ENCODE results near the gene CRLF1. TPM values are rescaled to one million over a fixed set of nuclear protein-coding genes. Genes with fewer than 3 reads are reported as not detected.
A peak's percentile ranks its signal among the peaks of the same experiment; 100 is the strongest.

CRLF1 gene
- total and polyA plus RNA-seq, 2 of the 8 experiments (the other 6 are each of a cell fraction or from before 2014, with no cell fraction given): 7.2 to 10.3 TPM

GRCh38 chr19:18595475-18595874 lies 11.1 kb downstream of the CRLF1 start:
- no peak overlapping the region for H3K18ac ChIP-seq (ENCODE audit: extremely low read depth, low read length)
- peaks cover 0 to 6% (median 3%) of the 10 kb centered on the region in 4 experiments; a peak in 5 of 7 replicates for H3K27me3 ChIP-seq (replicated peaks in 1 of 4; ENCODE audit: control insufficient read depth in 3 of 4, extremely low read depth in 1 of 4, insufficient read depth in 3 of 4, low read length in 3 of 4)
- DNase-seq (ENCODE audit: low read depth in 1 of 2, low spot score in 2 of 2) (no peak), FAIRE-seq (no peak)
- no peak overlapping the region for H2BK5ac ChIP-seq (ENCODE audit: low read depth, low read length)
- H3K23ac ChIP-seq (ENCODE audit: insufficient read length): no peak overlapping the region
- peak overlapping the region in 1 of 2 experiments; percentile 72; a peak in 2 of 4 replicates for H3K4me2 ChIP-seq (ENCODE audit: insufficient read depth in 1 of 2, low read depth in 2 of 2, low read length in 2 of 2)
- peak overlapping the region; percentile 57; the same call in 1 of the 2 replicates for H2AK5ac ChIP-seq (ENCODE audit: low read depth, low read length)
- peaks cover 0 to 3% of the 10 kb centered on the region in 2 experiments for H4K20me1 ChIP-seq (replicated peaks in 1 of 2; ENCODE audit: control insufficient read depth in 1 of 2, insufficient read depth in 2 of 2, low read length in 2 of 2)
- no peak overlapping the region for H4K5ac ChIP-seq (ENCODE audit: insufficient read length, low read depth, low read length)
- no peaks in the 10 kb centered on the region for H3K36me3 ChIP-seq (ENCODE audit: control insufficient read depth in 2 of 4, insufficient read depth in 4 of 4, low read length in 3 of 4)
- H3K9me3 ChIP-seq (ENCODE audit: insufficient read depth in 2 of 2, low read depth in 1 of 2, low read length in 1 of 2): no peaks in the 10 kb centered on the region
- H3K79me2 ChIP-seq (ENCODE audit: control insufficient read depth in 1 of 2, insufficient read depth in 2 of 2, low read length in 2 of 2): no peaks in the 10 kb centered on the region
- peak overlapping the region; percentile 75 for H2BK20ac ChIP-seq (ENCODE audit: low read length)
- H2BK120ac ChIP-seq (replicated peaks; ENCODE audit: low read depth, low read length): no peak overlapping the region
- no peak overlapping the region for H3K56ac ChIP-seq (replicated peaks; ENCODE audit: insufficient read length, low read depth, low read length)
- H2BK15ac ChIP-seq (ENCODE audit: low read length): peak overlapping the region; percentile 75; the same call in 1 of the 2 replicates
- H2BK12ac ChIP-seq (ENCODE audit: low read depth, low read length): peak overlapping the region; percentile 22; the same call in 1 of the 2 replicates
- H3K27ac ChIP-seq (ENCODE audit: low read depth, low read length): no peak overlapping the region
- H3K4ac ChIP-seq (replicated peaks; ENCODE audit: insufficient read length, low read depth, low read length): no peak overlapping the region
- H3K23me2 ChIP-seq (ENCODE audit: low read depth, low read length): peaks cover 6% of the 10 kb centered on the region
- WGBS, 2 experiments (ENCODE audit: extremely low coverage in 1 of 2, insufficient coverage in 1 of 2, insufficient read length in 1 of 2, insufficient replicate concordance in 2 of 2, low coverage in 1 of 2, low lambda C conversion rate in 2 of 2, missing lambda C conversion rate in 1 of 2): 72% methylated on average over 6 of the region's 6 CpGs; no CpG with 5 or more reads in 1 of the 2 experiments
- peaks cover 2 to 36% (median 27%) of the 10 kb centered on the region in 4 experiments for H3K4me1 ChIP-seq (replicated peaks in 1 of 4; ENCODE audit: control insufficient read depth in 3 of 4, insufficient read depth in 4 of 4, low read length in 3 of 4)
- H3K4me3 ChIP-seq (ENCODE audit: extremely low read depth in 1 of 4, insufficient read depth in 2 of 4, low read depth in 3 of 4, low read length in 4 of 4): no peak overlapping the region
- no peak overlapping the region for H2AFZ ChIP-seq (ENCODE audit: low read length)
- no peak overlapping the region for H4K91ac ChIP-seq (replicated peaks; ENCODE audit: insufficient read length, low read length)
- no peak overlapping the region for H3K9ac ChIP-seq (replicated peaks in 1 of 4; ENCODE audit: extremely low read depth in 1 of 4, low read depth in 3 of 4, low read length in 3 of 4)
- no peaks in the 10 kb centered on the region for H3K79me1 ChIP-seq (ENCODE audit: low read depth, low read length)
- no peak overlapping the region for H4K8ac ChIP-seq (ENCODE audit: extremely low read depth, insufficient read depth, low read length)
- H3K14ac ChIP-seq (ENCODE audit: insufficient read length): no peak overlapping the region
- CTCF ChIA-PET (ENCODE audit: partially characterized antibody): interaction anchor here (0.7 to 12.5 kb wide), 5 partner anchors 25 to 107 kb away, joined by 3 to 139 read pairs (median 4); no protein-coding TSS in a partner anchor
- POLR2A ChIA-PET (ENCODE audit: partially characterized antibody): interaction anchor here (1.0 to 4.4 kb wide), 4 partner anchors 8 to 40 kb away, joined by 3 to 23 read pairs (median 4); partner anchors contain the start of genes TMEM59L and UBA52
- TF ChIP-seq GABPA (IDR thresholded peaks at IDR 0.05; ENCODE audit: borderline replicate concordance, insufficient read depth, low read length): no peak
- TF ChIP-seq JUND (IDR thresholded peaks at IDR 0.05; ENCODE audit: low read length): no peak
- TF ChIP-seq JUN (IDR thresholded peaks at IDR 0.05; ENCODE audit: low read depth, low read length): no peak
- no peak for TF ChIP-seq RFX5 (IDR thresholded peaks at IDR 0.05; ENCODE audit: borderline replicate concordance, low read depth, low read length)

Measured in H1 (cell line).